GM12892 (cell line): Measurements from ENCODE around the gene NUDT12.

ENCODE experiments used
- POLR2A ChIP-seq: IDR thresholded peaks from 2 replicates; pipeline ENCODE4 v1.6.1; 2011; ENCODE audit warnings: low read depth, low read length, control low read depth
- POLR2AphosphoS5 ChIP-seq: IDR thresholded peaks from 2 replicates; pipeline ENCODE4 v1.6.1; 2011; ENCODE audit warnings: low read depth, low read length, control low read depth
- TAF1 ChIP-seq: IDR thresholded peaks from 2 replicates; pipeline ENCODE4 v1.6.1; 2011; ENCODE audit warnings: low read depth, mild to moderate bottlenecking, control low read depth, low read length, borderline replicate concordance

GRCh38 chr5:103523319-103523718 is 39.3 kb downstream of the NUDT12 start:
- TF ChIP-seq POLR2AphosphoS5 (no peak), POLR2A (no peak), TAF1 (no peak)
